ENCODE measurements around the gene VPS8. TPM values are rescaled to one million over a fixed set of nuclear protein-coding genes. Genes with fewer than 3 reads are reported as not detected.

Gene VPS8
- total and polyA plus RNA-seq, 4 donors = 6.8 to 108 (median 38.0) TPM

DNA sequence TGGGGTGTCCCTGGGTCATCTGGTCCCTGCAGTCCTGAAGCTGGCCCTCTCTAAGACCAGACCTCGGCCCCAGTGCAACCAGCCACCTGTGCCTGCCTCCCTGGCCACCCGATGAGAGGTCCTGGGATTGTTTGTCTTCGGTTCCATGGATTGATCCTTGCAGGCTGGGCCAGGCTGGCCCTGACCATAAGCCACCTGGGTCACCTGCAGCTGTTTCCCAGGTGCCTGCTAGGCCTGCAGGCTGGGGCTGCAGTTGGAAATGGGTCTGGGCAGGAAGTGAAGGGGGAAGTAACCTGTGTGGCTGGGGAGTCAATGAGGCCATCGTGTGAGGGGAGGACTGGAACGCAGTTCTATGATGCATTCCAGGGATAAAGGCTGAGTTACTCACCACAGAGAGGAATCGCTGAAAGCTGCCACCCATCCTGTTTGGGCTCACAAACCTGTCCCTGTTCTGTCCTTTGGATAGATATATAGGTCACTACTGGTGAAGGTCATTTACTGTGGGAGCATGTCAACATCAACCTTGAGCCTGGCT lies 30.9 kb upstream of the VPS8 start:
- intact Hi-C loops (cut with DNase I) = no loop called here
- WGBS, 2 donors = 93% methylated on average over 6 of the region's 6 CpGs
- Histone ChIP-seq H3K4me3 (ENCODE audit: low read length in 2 of 2) (no peak overlapping the region), H3K4me1 (ENCODE audit: control insufficient read depth in 1 of 2, insufficient read depth in 2 of 2, low read length in 2 of 2) (no peaks in the 10 kb centered on the region), H3K27ac (ENCODE audit: low read depth in 1 of 2, low read length in 2 of 2) (no peak overlapping the region), H3K36me3 (ENCODE audit: control insufficient read depth in 1 of 2, insufficient read depth in 2 of 2, low read length in 1 of 2) (no peaks in the 10 kb centered on the region), H3K9me3 (ENCODE audit: control insufficient read depth, low read length) (no peaks in the 10 kb centered on the region), H3K27me3 (ENCODE audit: control insufficient read depth in 1 of 2, insufficient read depth in 2 of 2, low read length in 1 of 2) (no peaks in the 10 kb centered on the region)
- DNase-seq = peak in 1 of 2 donors; percentile 63
- ATAC-seq (ENCODE audit: low FRiP score) = no peak

DNA sequence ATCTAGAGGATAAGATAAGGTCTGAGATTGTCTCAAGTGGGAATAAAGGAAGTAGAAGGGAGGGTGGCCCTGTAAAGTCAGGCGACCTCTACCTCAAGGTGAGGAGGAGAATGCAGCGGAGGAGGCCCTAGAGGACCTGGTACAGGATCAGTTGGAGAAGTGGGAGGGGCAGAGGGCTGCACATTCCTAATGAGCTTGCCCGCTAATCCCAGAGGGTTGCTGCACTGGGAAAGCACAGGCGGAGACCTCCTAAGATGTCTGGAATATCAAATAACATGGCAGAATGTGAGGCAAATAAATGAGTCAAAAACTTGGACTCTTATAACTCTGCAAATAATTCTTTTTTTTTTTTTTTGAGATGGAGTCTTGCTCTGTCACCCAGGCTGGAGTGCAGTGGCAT lies 30.2 kb upstream of the VPS8 start:
- 91 to 95% methylated on average over 4 of the region's 4 CpGs for WGBS, 2 donors
- no peaks in the 10 kb centered on the region for H3K27me3 ChIP-seq (ENCODE audit: control insufficient read depth in 1 of 2, insufficient read depth in 2 of 2, low read length in 1 of 2)

GRCh38 chr3:184783319-184783718 lies 28.6 kb upstream of the VPS8 start:
- no peak overlapping the region for H3K27ac ChIP-seq (ENCODE audit: low read depth in 1 of 2, low read length in 2 of 2)
- ATAC-seq (ENCODE audit: low FRiP score) (no peak), DNase-seq (peak in 1 of 2 donors; percentile 23)
- H3K27me3 ChIP-seq (ENCODE audit: control insufficient read depth in 1 of 2, insufficient read depth in 2 of 2, low read length in 1 of 2) = no peaks in the 10 kb centered on the region
- peaks cover 0 to 3% of the 10 kb centered on the region in 2 donors for H3K4me1 ChIP-seq (ENCODE audit: control insufficient read depth in 1 of 2, insufficient read depth in 2 of 2, low read length in 2 of 2)
- 93 to 94% methylated on average over 7 of the region's 7 CpGs for WGBS, 2 donors
- intact Hi-C loops (cut with DNase I) = no loop called here
- H3K36me3 ChIP-seq (ENCODE audit: control insufficient read depth in 1 of 2, insufficient read depth in 2 of 2, low read length in 1 of 2) = no peaks in the 10 kb centered on the region
- no peaks in the 10 kb centered on the region for H3K9me3 ChIP-seq (ENCODE audit: control insufficient read depth, low read length)
- no peak overlapping the region for H3K4me3 ChIP-seq (ENCODE audit: low read length in 2 of 2)

More for the DNA sequence above, 30.2 kb upstream of the VPS8 start:
- H3K27ac ChIP-seq (ENCODE audit: low read depth in 1 of 2, low read length in 2 of 2) = no peak overlapping the region
- no peaks in the 10 kb centered on the region for H3K9me3 ChIP-seq (ENCODE audit: control insufficient read depth, low read length)
- no peaks in the 10 kb centered on the region for H3K4me1 ChIP-seq (ENCODE audit: control insufficient read depth in 1 of 2, insufficient read depth in 2 of 2, low read length in 2 of 2)
- peak in 1 of 2 donors; percentile 30 for DNase-seq
- no peak overlapping the region for H3K4me3 ChIP-seq (ENCODE audit: low read length in 2 of 2)
- intact Hi-C loops (cut with DNase I) = no loop called here
- H3K36me3 ChIP-seq (ENCODE audit: control insufficient read depth in 1 of 2, insufficient read depth in 2 of 2, low read length in 1 of 2) = no peaks in the 10 kb centered on the region
- no peak for ATAC-seq (ENCODE audit: low FRiP score)

DNA sequence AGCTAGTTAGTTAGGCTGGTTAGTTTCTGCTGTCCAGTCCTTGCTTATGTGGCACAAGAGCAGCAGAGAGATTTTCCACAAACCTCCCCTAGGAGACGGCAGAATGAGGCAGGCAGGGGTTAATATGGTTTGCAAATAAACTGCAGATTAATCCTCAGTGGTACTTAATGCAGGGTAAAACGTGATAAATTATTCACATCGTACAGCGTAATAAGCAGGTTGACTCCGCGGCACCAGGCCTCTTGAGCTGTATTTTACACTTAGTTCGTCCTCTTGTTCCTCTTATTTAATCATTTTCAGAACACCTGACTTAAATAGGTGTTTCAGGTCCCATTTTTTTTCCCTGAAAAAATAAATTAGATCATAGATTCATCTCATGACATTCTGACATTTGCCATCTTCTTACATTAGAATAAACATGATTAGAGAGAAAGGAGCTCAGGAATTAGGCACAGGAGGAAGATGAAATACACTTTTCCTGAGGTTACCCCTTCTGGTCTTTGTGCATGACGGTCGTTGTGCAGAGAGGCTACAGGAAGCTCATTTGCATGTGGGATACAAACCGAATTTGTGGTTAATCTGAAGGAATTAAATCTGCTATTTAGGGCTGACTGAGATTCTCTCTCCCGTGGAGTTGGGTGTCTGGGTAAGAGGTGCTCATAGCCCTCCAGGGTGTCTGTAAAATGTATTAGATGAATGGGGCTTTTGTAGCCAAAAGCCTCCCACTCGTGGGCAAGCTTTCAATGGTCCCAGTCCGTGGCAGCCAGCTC lies 27.1 kb upstream of the VPS8 start:
- Histone ChIP-seq H3K36me3 (ENCODE audit: control insufficient read depth in 1 of 2, insufficient read depth in 2 of 2, low read length in 1 of 2) (no peaks in the 10 kb centered on the region), H3K4me3 (ENCODE audit: low read length in 2 of 2) (no peak overlapping the region), H3K27ac (ENCODE audit: low read depth in 1 of 2, low read length in 2 of 2) (no peak overlapping the region), H3K4me1 (ENCODE audit: control insufficient read depth in 1 of 2, insufficient read depth in 2 of 2, low read length in 2 of 2) (peaks cover 0 to 3% of the 10 kb centered on the region in 2 donors), H3K27me3 (ENCODE audit: control insufficient read depth in 1 of 2, insufficient read depth in 2 of 2, low read length in 1 of 2) (no peaks in the 10 kb centered on the region), H3K9me3 (ENCODE audit: control insufficient read depth, low read length) (no peaks in the 10 kb centered on the region)
- intact Hi-C loops (cut with DNase I) = no loop called here
- ATAC-seq (ENCODE audit: low FRiP score) (no peak), DNase-seq (peak in 1 of 2 donors; percentile 22)
- WGBS, 2 donors = 78 to 83% methylated on average over 13 of the region's 13 CpGs

- H3K9me3 ChIP-seq (ENCODE audit: control insufficient read depth, low read length) = no peaks in the 10 kb centered on the region
- 77 to 79% methylated on average over 12 of the region's 12 CpGs for WGBS, 2 donors
- peak overlapping the region in 1 of 2 donors; percentile 90 for H3K27ac ChIP-seq (ENCODE audit: low read depth in 1 of 2, low read length in 2 of 2)
- H3K36me3 ChIP-seq (ENCODE audit: control insufficient read depth in 1 of 2, insufficient read depth in 2 of 2, low read length in 1 of 2) = no peaks in the 10 kb centered on the region
- DNase-seq = peak in 1 of 2 donors; percentile 34
- no peaks in the 10 kb centered on the region for H3K27me3 ChIP-seq (ENCODE audit: control insufficient read depth in 1 of 2, insufficient read depth in 2 of 2, low read length in 1 of 2)
- intact Hi-C loops (cut with DNase I) = no loop called here
- peaks cover 0 to 3% of the 10 kb centered on the region in 2 donors for H3K4me1 ChIP-seq (ENCODE audit: control insufficient read depth in 1 of 2, insufficient read depth in 2 of 2, low read length in 2 of 2)
- no peak for ATAC-seq (ENCODE audit: low FRiP score)
- H3K4me3 ChIP-seq (ENCODE audit: low read length in 2 of 2) = no peak overlapping the region
Measured at GRCh38 chr3:184785890-184786279, 26.1 kb upstream of the VPS8 start.

GRCh38 chr3:184786280-184786941 lies 25.6 kb upstream of the VPS8 start:
- H3K9me3 ChIP-seq (ENCODE audit: control insufficient read depth, low read length) = no peaks in the 10 kb centered on the region
- peaks cover 0 to 3% of the 10 kb centered on the region in 2 donors for H3K4me1 ChIP-seq (ENCODE audit: control insufficient read depth in 1 of 2, insufficient read depth in 2 of 2, low read length in 2 of 2)
- H3K4me3 ChIP-seq (ENCODE audit: low read length in 2 of 2) = no peak overlapping the region
- intact Hi-C loops (cut with DNase I) = no loop called here
- H3K27me3 ChIP-seq (ENCODE audit: control insufficient read depth in 1 of 2, insufficient read depth in 2 of 2, low read length in 1 of 2) = no peaks in the 10 kb centered on the region
- peak; percentile 84 to 89 for DNase-seq
- H3K27ac ChIP-seq (ENCODE audit: low read depth in 1 of 2, low read length in 2 of 2) = peak overlapping the region; percentile 20 to 90
- peak; percentile 80 for ATAC-seq (ENCODE audit: low FRiP score)
- WGBS, 2 donors = 2 to 3% methylated on average over 10 of the region's 10 CpGs
- H3K36me3 ChIP-seq (ENCODE audit: control insufficient read depth in 1 of 2, insufficient read depth in 2 of 2, low read length in 1 of 2) = no peaks in the 10 kb centered on the region

DNA sequence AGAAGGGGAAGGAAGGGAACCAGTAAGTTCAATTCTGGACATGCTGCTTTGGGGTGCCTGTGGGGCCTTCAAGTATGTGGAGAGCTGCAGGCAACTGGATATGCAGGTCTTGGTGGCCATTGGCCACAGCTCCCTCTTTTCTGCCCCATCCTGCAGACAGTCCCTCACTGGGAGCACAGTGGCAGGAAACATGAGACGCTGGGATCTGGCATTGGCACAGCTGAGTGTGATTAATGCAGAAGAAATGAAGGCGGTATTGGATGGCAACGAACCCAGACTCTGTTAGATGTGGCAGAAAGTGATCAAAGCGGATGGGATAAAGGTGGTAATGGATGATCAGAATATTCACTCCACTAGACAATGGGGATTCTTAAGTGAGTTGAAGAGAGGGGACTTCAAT lies 23.2 kb upstream of the VPS8 start:
- intact Hi-C loops (cut with DNase I) = no loop called here
- ATAC-seq (ENCODE audit: low FRiP score) = no peak
- H3K27me3 ChIP-seq (ENCODE audit: control insufficient read depth in 1 of 2, insufficient read depth in 2 of 2, low read length in 1 of 2) = no peaks in the 10 kb centered on the region
- peaks cover 0 to 3% of the 10 kb centered on the region in 2 donors for H3K4me1 ChIP-seq (ENCODE audit: control insufficient read depth in 1 of 2, insufficient read depth in 2 of 2, low read length in 2 of 2)
- H3K9me3 ChIP-seq (ENCODE audit: control insufficient read depth, low read length) = no peaks in the 10 kb centered on the region
- no peak overlapping the region for H3K27ac ChIP-seq (ENCODE audit: low read depth in 1 of 2, low read length in 2 of 2)
- H3K36me3 ChIP-seq (ENCODE audit: control insufficient read depth in 1 of 2, insufficient read depth in 2 of 2, low read length in 1 of 2) = no peaks in the 10 kb centered on the region
- DNase-seq = peak in 1 of 2 donors; percentile 9
- no peak overlapping the region for H3K4me3 ChIP-seq (ENCODE audit: low read length in 2 of 2)
- WGBS, 2 donors = 44 to 55% methylated on average over 4 of the region's 4 CpGs

GRCh38 chr3:184789314-184789998 lies 22.5 kb upstream of the VPS8 start:
- Histone ChIP-seq H3K9me3 (ENCODE audit: control insufficient read depth, low read length) (no peaks in the 10 kb centered on the region), H3K27me3 (ENCODE audit: control insufficient read depth in 1 of 2, insufficient read depth in 2 of 2, low read length in 1 of 2) (no peaks in the 10 kb centered on the region), H3K27ac (ENCODE audit: low read depth in 1 of 2, low read length in 2 of 2) (no peak overlapping the region), H3K4me1 (ENCODE audit: control insufficient read depth in 1 of 2, insufficient read depth in 2 of 2, low read length in 2 of 2) (peaks cover 0 to 3% of the 10 kb centered on the region in 2 donors), H3K36me3 (ENCODE audit: control insufficient read depth in 1 of 2, insufficient read depth in 2 of 2, low read length in 1 of 2) (no peaks in the 10 kb centered on the region), H3K4me3 (ENCODE audit: low read length in 2 of 2) (no peak overlapping the region)
- no peak for ATAC-seq (ENCODE audit: low FRiP score)
- intact Hi-C loops (cut with DNase I) = no loop called here
- peak in 1 of 2 donors; percentile 2 for DNase-seq
- 77 to 81% methylated on average over 5 of the region's 5 CpGs for WGBS, 2 donors
